Measurements from ENCODE around the gene YDJC. TPM values are rescaled to one million over a fixed set of nuclear protein-coding genes. Genes with fewer than 3 reads are reported as not detected.

YDJC gene
- total RNA-seq, 4 donors from 2014 or later: 44.5 to 72.7 (median 54.6) TPM

DNA sequence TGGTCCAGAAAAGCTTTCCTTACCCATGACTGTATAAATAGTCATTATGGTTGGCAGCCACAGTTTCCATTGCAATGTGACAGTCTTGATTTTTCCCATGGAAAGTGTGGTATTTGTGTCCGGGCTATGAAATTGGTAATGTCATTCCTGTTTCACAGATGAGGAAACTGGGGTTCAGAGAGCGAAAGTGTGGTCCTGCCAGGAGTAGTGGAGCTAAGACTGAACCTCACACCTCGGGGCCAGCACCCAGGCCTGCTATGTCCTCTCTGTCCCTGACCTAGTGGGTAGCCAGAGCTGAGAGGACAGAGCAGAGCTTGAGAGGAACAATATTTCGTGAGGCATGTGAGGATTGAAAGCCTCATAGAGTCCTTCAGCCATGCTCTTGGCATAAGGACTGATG, 1.2 kb upstream of the YDJC start:
- no peaks in the 10 kb centered on the region for H3K9me3 ChIP-seq
- no peaks in the 10 kb centered on the region for H3K27me3 ChIP-seq
- DNase-seq: no peak
- intact Hi-C loops (cut with DNase I): no loop called here
- H3K36me3 ChIP-seq: no peaks in the 10 kb centered on the region
- TF ChIP-seq, protein P1, sequence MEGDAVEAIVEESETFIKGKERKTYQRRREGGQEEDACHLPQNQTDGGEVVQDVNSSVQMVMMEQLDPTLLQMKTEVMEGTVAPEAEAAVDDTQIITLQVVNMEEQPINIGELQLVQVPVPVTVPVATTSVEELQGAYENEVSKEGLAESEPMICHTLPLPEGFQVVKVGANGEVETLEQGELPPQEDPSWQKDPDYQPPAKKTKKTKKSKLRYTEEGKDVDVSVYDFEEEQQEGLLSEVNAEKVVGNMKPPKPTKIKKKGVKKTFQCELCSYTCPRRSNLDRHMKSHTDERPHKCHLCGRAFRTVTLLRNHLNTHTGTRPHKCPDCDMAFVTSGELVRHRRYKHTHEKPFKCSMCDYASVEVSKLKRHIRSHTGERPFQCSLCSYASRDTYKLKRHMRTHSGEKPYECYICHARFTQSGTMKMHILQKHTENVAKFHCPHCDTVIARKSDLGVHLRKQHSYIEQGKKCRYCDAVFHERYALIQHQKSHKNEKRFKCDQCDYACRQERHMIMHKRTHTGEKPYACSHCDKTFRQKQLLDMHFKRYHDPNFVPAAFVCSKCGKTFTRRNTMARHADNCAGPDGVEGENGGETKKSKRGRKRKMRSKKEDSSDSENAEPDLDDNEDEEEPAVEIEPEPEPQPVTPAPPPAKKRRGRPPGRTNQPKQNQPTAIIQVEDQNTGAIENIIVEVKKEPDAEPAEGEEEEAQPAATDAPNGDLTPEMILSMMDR (IDR thresholded peaks at IDR 0.05): no peak
- TF ChIP-seq POLR2A (IDR thresholded peaks at IDR 0.05): no peak
- H3K4me1 ChIP-seq: peaks cover 10 to 21% of the 10 kb centered on the region in 2 donors
- no peak overlapping the region for H3K27ac ChIP-seq
- WGBS, 2 donors: 87 to 91% methylated on average over 4 of the region's 4 CpGs
- H3K4me3 ChIP-seq (replicated peaks in 1 of 3): no peak overlapping the region

DNA sequence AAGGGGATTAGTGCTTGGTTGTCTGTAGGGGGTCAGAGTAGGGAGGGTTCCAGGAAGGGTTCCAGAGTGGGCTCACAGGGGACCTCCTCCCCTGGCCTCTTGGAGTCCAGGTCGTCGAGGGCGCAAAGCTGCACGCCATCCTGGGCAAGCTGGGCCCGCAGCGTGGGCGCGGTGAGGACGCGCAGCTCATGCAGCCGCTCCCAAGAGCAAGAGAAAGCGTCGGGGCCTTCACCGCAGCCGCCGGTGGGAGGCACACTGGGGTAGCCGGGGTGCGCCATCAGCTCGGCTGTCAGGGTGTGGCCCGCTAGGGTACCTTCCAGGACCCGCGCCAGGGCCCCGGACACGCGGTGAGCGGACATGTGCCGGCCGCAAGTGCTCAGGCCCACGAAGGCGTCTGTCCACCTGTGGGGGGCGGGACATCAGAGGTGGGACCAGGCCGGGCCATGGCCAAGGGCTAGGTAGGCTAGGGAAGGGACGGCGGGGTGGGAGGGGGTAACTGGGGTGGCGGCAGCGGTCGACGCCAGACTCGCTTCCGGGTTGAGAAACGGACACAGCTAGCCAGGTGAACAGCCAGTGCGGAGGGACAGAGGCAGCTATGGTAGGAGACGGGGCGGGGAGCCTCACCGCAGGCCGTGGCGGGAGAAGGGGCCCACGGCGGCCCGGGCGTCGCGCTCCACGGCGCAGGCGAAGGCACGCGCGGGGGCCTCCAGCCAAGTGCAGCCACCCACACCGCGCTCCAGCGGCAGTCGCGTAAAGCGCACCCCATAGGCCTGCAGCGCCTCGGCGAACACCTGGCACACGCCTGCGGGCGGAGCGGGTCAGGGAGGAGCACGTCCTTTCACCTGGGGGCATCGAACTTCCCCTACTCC, 1.2 kb downstream of the YDJC start:
- H3K9me3 ChIP-seq: no peaks in the 10 kb centered on the region
- intact Hi-C loops (cut with DNase I): no loop called here
- no peaks in the 10 kb centered on the region for H3K27me3 ChIP-seq
- WGBS, 2 donors: 75 to 89% methylated on average over 24 to 44 of the region's 74 CpGs
- peaks cover 10 to 23% of the 10 kb centered on the region in 2 donors for H3K4me1 ChIP-seq
- H3K36me3 ChIP-seq: peaks cover 0 to 1% of the 10 kb centered on the region in 2 donors
- TF ChIP-seq, protein P1 (IDR thresholded peaks at IDR 0.05): no peak
- TF ChIP-seq POLR2A (IDR thresholded peaks at IDR 0.05): no peak
- DNase-seq: no peak
- peak overlapping the region in 2 of 3 donors; percentile 84 to 99 for H3K4me3 ChIP-seq (replicated peaks in 1 of 3)
- peak overlapping the region in 1 of 3 donors; percentile 78 for H3K27ac ChIP-seq

DNA sequence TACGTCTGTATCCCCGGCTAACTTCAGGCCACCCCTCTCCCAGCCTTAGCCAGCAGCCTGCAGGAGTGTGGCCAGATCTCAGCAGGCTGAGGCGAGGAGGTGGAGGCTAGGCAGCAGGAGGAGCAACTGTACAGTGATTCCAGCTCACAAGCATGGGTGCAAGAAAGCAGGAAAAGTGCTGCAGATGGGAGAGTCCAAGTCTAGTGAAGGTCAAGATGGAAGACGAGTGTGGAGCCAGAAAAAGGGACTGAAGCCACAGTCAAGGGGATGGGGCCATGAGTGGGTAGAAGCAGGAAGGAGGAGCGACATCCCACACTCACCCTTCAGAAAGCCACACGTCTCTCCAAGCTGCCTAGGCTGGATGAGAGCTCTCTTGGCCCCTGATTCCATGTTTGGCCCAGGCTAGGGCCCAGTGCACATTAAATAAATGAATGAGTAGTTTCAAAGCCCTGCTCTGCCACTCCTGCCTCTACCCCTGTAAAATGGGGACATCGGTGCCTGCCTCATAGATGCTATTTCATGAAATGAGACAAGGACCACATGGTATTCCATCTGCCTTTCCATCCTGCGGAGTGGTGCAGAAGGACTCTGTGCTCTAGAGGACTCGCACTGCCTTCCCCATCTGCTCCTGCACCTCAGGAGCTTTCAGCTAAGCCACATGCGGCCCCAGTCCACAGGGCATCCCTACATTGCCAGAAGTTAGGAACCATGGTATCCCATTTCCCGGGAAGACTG, 2.9 kb downstream of the YDJC start:
- TF ChIP-seq POLR2A (IDR thresholded peaks at IDR 0.05): no peak
- TF ChIP-seq, protein P1 (IDR thresholded peaks at IDR 0.05): no peak
- H3K36me3 ChIP-seq: peaks cover 2 to 3% of the 10 kb centered on the region in 2 donors
- no peak overlapping the region for H3K27ac ChIP-seq
- 79 to 81% methylated on average over 11 of the region's 11 CpGs for WGBS, 2 donors
- H3K9me3 ChIP-seq: no peaks in the 10 kb centered on the region
- no peaks in the 10 kb centered on the region for H3K27me3 ChIP-seq
- no peak overlapping the region for H3K4me3 ChIP-seq (replicated peaks in 1 of 3)
- no peak for DNase-seq
- H3K4me1 ChIP-seq: peaks cover 10 to 23% of the 10 kb centered on the region in 2 donors
- intact Hi-C loops (cut with DNase I): no loop called here

DNA sequence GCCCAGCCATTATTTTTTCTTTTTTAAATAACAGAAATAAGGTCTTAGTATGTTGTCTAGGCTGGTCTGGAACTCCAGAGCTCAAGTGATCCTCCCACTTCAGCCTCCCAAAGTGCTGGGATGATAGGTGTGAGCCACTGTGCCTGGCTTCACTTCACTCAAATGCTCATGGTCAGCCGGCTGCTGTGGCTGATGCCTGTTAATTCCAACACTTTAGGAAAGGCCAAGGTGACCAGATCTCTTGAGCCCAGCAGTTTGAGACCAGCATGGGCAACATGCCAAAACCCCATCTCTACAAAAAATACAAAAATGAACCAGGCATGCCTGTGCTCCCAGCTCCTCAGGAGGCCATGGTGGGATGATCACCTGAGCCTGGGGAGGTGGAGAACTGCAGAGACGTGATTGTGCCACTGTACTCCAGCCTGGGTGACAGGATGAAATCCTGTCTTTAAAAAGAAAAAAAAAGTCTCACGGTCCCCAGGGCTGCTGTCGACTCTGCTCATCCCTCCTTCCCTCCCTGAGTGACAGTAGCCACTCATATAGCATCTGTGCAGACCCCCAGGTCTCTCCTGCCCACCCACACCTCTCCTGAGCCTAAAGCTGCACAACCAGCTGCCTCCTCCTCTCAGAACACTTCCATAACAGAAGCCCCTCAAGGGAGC, 3.6 kb downstream of the YDJC start:
- no peak for DNase-seq
- TF ChIP-seq, protein P1 (IDR thresholded peaks at IDR 0.05): no peak
- no peak for TF ChIP-seq POLR2A (IDR thresholded peaks at IDR 0.05)
- H3K27me3 ChIP-seq: no peaks in the 10 kb centered on the region
- H3K4me3 ChIP-seq (replicated peaks in 1 of 3): no peak overlapping the region
- intact Hi-C loops (cut with DNase I): no loop called here
- H3K9me3 ChIP-seq: no peaks in the 10 kb centered on the region
- WGBS, 2 donors: 53 to 59% methylated on average over 3 to 4 of the region's 4 CpGs
- H3K27ac ChIP-seq: no peak overlapping the region
- H3K36me3 ChIP-seq: peaks cover 3% of the 10 kb centered on the region in 2 donors
- peaks cover 10 to 23% of the 10 kb centered on the region in 2 donors for H3K4me1 ChIP-seq

All from thyroid gland (tissue), 4 donors.